Central memory CD8-positive, alpha-beta T cell (primary cell): ENCODE measurements around the gene KAT7.

Experiments used
- ATAC-seq: fragments of 150-1000 bp; cut with Tn5 transposase; replicated peaks from 2 replicates; pipeline ENCODE4 v1.10.0; 2022; ENCODE audit warnings: mild to moderate bottlenecking, moderate FRiP score, moderate number of reproducible peaks; ENCODE audit not compliant: poor library complexity, severe bottlenecking; ENCODE audit errors: extremely low read depth
- DNase-seq, 2 donors: peaks; one replicate each; pipeline ENCODE4 v3.0.0; 2021; ENCODE audit warnings: low spot score in 2 of 2
- H3K27ac Mint-ChIP-seq: one replicate; pipeline ENCODE4 v1.8.0; 2022; ENCODE audit warnings: low read depth, mild to moderate bottlenecking, moderate library complexity, mixed read lengths
- H3K27me3 Mint-ChIP-seq: one replicate; pipeline ENCODE4 v1.8.0; 2022; ENCODE audit warnings: mixed read lengths
- H3K36me3 Mint-ChIP-seq: one replicate; pipeline ENCODE4 v1.8.0; 2022; ENCODE audit warnings: mild to moderate bottlenecking, moderate library complexity, mixed read lengths; ENCODE audit not compliant: insufficient read depth
- H3K4me1 Mint-ChIP-seq: one replicate; pipeline ENCODE4 v1.8.0; 2022; ENCODE audit warnings: mixed read lengths
- H3K4me3 Mint-ChIP-seq: one replicate; pipeline ENCODE4 v1.8.0; 2022; ENCODE audit warnings: mild to moderate bottlenecking, moderate library complexity, mixed read lengths
- H3K9me3 Mint-ChIP-seq: one replicate; pipeline ENCODE4 v1.8.0; 2022; ENCODE audit warnings: mixed read lengths

Gene KAT7

DNA sequence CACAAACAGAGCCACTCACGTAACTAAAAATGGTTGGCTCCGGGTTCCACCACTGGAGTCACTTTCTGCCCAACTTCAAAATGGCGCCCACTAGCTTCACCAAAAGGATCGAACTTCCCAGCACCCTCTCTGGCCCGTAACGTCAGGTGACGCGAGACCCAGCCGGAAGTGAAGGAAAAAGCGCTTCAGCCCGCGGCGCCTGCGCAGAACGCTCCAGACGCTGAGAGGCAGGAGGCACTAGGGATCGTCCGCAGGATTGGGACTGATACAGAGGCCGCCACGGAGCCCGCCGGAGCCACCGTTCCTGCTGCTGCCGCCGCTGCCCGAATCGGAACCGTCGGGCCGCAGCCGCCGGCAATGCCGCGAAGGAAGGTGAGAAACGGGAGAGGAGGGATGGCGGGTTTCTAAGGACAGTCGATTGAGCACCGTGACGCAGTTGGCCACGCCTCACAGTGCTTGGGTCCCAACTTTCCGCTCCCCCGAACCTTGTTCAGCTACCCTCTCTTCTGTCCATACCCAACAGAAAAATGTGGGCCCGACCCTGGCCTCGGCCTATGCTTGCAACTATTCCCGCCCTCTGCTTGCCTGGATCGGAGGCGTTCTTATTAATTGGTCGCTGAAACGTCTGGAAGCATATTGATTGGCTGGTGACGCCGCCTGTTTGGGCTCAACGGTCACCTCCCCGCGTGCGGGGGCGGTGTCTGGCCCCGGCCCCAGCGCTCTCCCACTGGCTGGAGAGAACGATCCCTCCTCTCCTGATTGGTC, at the start of gene KAT7:
Gene KAT7 (plus strand): TSS at position 204 of the 765 bp plus-strand sequence. CDS start 154 bp downstream, at position 358.
- Mint-ChIP-seq H3K4me1 (peaks cover 51% of the 10 kb centered on the region), H3K9me3 (no peaks in the 10 kb centered on the region), H3K27me3 (no peaks in the 10 kb centered on the region), H3K27ac (peak within 1 kb of the TSS; percentile 99), H3K36me3 (peaks cover 50% of the 10 kb centered on the region), H3K4me3 (peak within 1 kb of the TSS; percentile 97)
- DNase-seq = peak; percentile 94 to 98
- ATAC-seq = peak; percentile 85

DNA sequence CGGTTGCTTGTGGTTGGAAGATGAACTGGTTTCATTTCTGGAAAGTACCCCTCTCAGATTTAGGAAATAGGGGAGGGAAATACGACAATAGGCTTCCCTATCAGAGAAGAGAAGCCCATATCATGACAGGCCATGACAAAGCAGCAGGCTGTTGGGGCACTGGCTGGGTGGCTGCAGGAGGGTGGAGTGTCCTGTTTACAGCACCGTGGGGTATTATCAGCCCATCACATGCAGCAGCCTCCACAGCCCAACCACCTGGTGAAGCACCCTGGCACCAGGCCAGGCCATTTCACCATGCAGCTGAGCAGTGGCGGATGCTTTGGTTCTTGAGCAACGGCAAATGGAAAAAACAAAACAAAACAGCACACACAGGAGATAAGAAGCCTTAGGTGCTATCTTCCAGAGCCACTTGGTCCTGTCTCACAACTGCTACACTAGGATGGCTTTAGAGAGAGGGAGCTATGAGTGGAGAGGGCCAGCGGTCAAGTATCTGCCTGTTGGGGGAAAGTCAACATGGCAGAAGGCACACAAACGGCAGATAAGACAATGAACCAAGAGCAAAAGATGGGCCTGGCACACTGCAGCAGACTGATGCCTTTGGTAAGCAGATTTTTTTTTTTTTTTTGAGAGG, 48.7 kb upstream of the KAT7 start:
- peak; percentile 98 for ATAC-seq
- Mint-ChIP-seq H3K9me3 (no peaks in the 10 kb centered on the region), H3K36me3 (peaks cover 27% of the 10 kb centered on the region)

GRCh38 chr17:49741009-49741691, 47.3 kb upstream of the KAT7 start:
- Mint-ChIP-seq H3K9me3 (no peaks in the 10 kb centered on the region), H3K4me3 (peak overlapping the region; percentile 85), H3K27ac (peak overlapping the region; percentile 98), H3K36me3 (peaks cover 29% of the 10 kb centered on the region), H3K4me1 (peaks cover 83% of the 10 kb centered on the region), H3K27me3 (no peaks in the 10 kb centered on the region)
- ATAC-seq (no peak), DNase-seq (no peak)

More for the DNA sequence above, 48.7 kb upstream of the KAT7 start:
- Mint-ChIP-seq H3K27me3 (no peaks in the 10 kb centered on the region), H3K4me3 (peak overlapping the region; percentile 85), H3K27ac (peak overlapping the region; percentile 98), H3K4me1 (peaks cover 81% of the 10 kb centered on the region)
- DNase-seq = peak; percentile 94 to 98

DNA sequence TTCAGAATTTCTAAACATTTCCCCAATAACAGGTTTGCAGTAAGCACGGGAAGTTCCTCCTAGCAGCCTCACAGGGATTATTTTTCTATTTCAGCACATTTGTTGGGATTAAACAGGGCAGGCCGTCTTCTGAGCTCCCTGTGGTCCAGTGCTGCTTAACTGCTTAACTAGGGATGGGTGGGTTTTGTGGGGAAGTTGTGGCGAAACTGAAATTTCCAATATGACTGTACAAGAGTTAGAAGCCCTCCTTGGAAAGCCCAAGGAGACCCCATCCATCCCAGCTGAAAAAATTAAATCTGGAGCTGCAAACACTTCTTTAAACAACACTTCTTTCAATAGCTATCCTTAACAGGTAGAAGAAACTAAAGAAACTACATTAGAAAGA, 46.8 kb upstream of the KAT7 start:
- Mint-ChIP-seq H3K9me3 (no peaks in the 10 kb centered on the region), H3K4me1 (peaks cover 83% of the 10 kb centered on the region), H3K27me3 (no peaks in the 10 kb centered on the region), H3K36me3 (peaks cover 28% of the 10 kb centered on the region), H3K4me3 (peak overlapping the region; percentile 85), H3K27ac (peak overlapping the region; percentile 98)
- DNase-seq = no peak
- no peak for ATAC-seq

DNA sequence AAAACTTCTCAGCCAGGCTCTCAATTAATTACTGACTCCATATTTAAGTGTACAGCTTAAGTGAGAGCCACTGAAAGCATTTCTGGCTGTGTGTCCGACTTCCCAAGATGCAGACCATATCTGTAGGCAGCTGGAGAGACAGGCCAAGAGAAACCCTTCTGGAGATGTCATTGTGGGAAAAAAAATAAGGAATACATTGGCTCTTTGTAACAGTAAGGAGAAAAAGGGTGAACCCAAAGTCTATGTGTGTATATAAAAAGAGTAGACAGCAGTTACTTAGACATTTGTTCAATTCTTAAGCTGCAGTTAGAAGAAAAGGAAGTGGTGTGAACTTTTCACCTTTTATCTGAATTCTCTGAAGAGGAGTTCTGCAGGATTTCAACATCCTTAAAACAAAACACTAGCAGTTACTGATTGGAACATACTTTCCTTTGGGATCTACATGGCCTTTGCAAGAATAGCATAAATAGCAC, 46.3 kb upstream of the KAT7 start:
- H3K4me3 Mint-ChIP-seq = peak overlapping the region; percentile 85
- ATAC-seq (no peak), DNase-seq (no peak)
- H3K9me3 Mint-ChIP-seq = no peaks in the 10 kb centered on the region
- peak overlapping the region; percentile 98 for H3K27ac Mint-ChIP-seq
- H3K4me1 Mint-ChIP-seq = peaks cover 83% of the 10 kb centered on the region
- no peaks in the 10 kb centered on the region for H3K27me3 Mint-ChIP-seq
- peaks cover 31% of the 10 kb centered on the region for H3K36me3 Mint-ChIP-seq

DNA sequence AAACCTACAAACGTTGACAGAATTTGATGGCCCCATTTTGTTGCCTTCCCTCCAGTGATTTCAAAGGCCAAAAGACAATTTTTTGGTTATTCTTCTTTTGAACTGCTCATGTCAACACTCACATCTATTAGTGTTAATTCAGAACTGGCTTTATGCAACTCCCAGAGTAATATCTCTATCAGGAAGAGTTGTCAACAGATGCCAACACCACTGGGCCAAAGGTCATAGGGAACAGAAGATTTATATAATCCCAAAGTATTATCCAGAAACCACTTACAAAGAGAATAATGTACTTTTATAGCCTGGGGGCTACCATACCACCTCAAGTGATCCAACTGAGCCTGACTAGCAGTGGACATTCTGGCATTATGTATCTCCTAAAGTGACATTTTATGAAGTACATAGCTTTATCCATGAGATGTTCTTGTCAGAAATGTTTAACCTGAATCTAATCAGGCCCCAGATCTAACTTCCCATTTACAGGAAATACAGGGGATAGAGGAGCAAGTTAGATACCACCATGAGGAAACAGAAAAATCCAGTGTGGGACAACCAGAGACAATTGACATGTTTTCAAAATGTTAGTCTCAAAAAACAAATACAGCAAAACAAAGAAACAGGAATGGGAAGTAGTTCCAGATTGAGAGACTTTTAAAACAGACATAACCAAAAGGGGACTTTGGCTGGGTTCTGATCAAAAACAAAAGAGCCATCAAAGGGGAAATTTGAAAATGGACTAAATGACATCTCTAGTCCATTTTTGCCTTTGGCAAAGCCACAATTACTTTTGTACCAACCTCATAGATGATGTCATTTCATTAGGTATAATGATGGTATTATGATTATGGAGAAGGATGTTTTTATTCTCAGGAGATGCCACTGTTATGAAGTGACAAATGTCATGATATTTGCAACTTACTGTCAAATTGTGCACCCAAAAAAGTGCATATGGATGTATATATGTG, 43.0 kb upstream of the KAT7 start:
- Mint-ChIP-seq H3K36me3 (peaks cover 28% of the 10 kb centered on the region), H3K4me1 (peaks cover 83% of the 10 kb centered on the region), H3K4me3 (peak overlapping the region; percentile 60), H3K27ac (peak overlapping the region; percentile 97), H3K9me3 (no peaks in the 10 kb centered on the region), H3K27me3 (no peaks in the 10 kb centered on the region)
- no peak for ATAC-seq
- no peak for DNase-seq

DNA sequence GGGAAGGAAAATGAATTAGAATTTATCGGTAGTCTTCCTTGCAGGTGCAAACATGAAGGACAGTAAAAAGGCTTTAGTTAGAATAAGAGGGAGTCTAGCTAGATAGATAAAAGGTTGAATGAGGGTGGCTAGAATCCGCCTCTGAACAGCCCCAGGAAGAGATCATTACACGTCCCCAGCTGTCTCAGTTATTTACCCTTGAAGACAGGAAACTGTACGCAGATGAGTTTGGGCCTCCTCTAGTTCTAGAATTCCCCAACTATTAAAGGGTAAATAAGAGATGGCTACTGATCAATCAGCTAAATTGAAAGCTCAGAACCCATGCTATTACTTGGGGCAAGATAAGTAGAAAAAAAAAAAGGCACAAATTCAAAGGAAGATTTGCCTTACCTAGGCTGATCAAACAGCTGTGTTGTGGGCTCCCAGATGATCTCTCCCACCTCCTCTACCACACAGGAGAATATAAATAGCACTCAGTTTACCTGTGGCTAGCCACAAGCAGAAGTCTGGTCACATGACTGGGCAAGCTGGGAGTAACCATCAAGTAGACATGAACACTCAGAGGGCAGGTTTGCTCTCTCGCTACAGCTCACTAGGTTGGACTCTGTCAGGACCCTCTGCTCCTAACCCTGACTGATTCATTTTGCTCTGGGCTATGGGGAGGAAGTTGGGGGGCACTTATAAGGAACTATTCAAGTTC, 41.5 kb upstream of the KAT7 start:
- peak overlapping the region; percentile 97 for H3K27ac Mint-ChIP-seq
- H3K27me3 Mint-ChIP-seq = no peaks in the 10 kb centered on the region
- peak in 1 of 2 donors; percentile 32 for DNase-seq
- peaks cover 22% of the 10 kb centered on the region for H3K36me3 Mint-ChIP-seq
- no peaks in the 10 kb centered on the region for H3K9me3 Mint-ChIP-seq
- peak; percentile 59 for ATAC-seq
- peaks cover 71% of the 10 kb centered on the region for H3K4me1 Mint-ChIP-seq
- H3K4me3 Mint-ChIP-seq = peak overlapping the region; percentile 60

GRCh38 chr17:49747632-49748031, 40.8 kb upstream of the KAT7 start:
- H3K27me3 Mint-ChIP-seq = no peaks in the 10 kb centered on the region
- H3K9me3 Mint-ChIP-seq = no peaks in the 10 kb centered on the region

GRCh38 chr17:49748223-49748622, 40.3 kb upstream of the KAT7 start:
- Mint-ChIP-seq H3K36me3 (peaks cover 21% of the 10 kb centered on the region), H3K4me1 (peaks cover 67% of the 10 kb centered on the region), H3K4me3 (peak overlapping the region; percentile 72), H3K9me3 (no peaks in the 10 kb centered on the region), H3K27me3 (no peaks in the 10 kb centered on the region), H3K27ac (peak overlapping the region; percentile 97)
- DNase-seq (peak in 1 of 2 donors; percentile 28), ATAC-seq (peak; percentile 10)

More at GRCh38 chr17:49747632-49748031, 40.8 kb upstream of the KAT7 start:
- Mint-ChIP-seq H3K4me3 (peak overlapping the region; percentile 60), H3K4me1 (peaks cover 71% of the 10 kb centered on the region), H3K27ac (peak overlapping the region; percentile 97), H3K36me3 (peaks cover 21% of the 10 kb centered on the region)
- ATAC-seq = no peak
- no peak for DNase-seq

GRCh38 chr17:49748791-49749190, 39.7 kb upstream of the KAT7 start:
- peaks cover 67% of the 10 kb centered on the region for H3K4me1 Mint-ChIP-seq
- peak overlapping the region; percentile 72 for H3K4me3 Mint-ChIP-seq
- no peaks in the 10 kb centered on the region for H3K9me3 Mint-ChIP-seq
- H3K36me3 Mint-ChIP-seq = peaks cover 21% of the 10 kb centered on the region
- no peaks in the 10 kb centered on the region for H3K27me3 Mint-ChIP-seq
- DNase-seq (peak in 1 of 2 donors; percentile 68), ATAC-seq (peak; percentile 85)
- peak overlapping the region; percentile 97 for H3K27ac Mint-ChIP-seq

GRCh38 chr17:49749730-49750129, 38.8 kb upstream of the KAT7 start:
- Mint-ChIP-seq H3K27me3 (no peaks in the 10 kb centered on the region), H3K9me3 (no peaks in the 10 kb centered on the region), H3K36me3 (peaks cover 20% of the 10 kb centered on the region), H3K27ac (peak overlapping the region; percentile 97), H3K4me1 (peaks cover 67% of the 10 kb centered on the region), H3K4me3 (peak overlapping the region; percentile 40)
- no peak for ATAC-seq
- DNase-seq = no peak
